ENCODE measurements around the gene CYP2A13.

The CYP2A13 gene

GRCh38 chr19:41144403-41144802, 56.2 kb downstream of the CYP2A13 start:
- TF ChIP-seq TAF1 (IDR thresholded peaks at IDR 0.05; ENCODE audit: low read depth) (no peak), USF1 (IDR thresholded peaks at IDR 0.05) (no peak), EP300 (IDR thresholded peaks at IDR 0.05; ENCODE audit: borderline replicate concordance) (no peak), CEBPB (IDR thresholded peaks at IDR 0.05) (no peak), ZBTB7A (IDR thresholded peaks at IDR 0.05; ENCODE audit: low read depth) (no peak), EGR1 (IDR thresholded peaks at IDR 0.05) (no peak), RAD21 (IDR thresholded peaks at IDR 0.05; ENCODE audit: low read depth) (peak; percentile 93), CREB1 (IDR thresholded peaks at IDR 0.05; ENCODE audit: low read depth) (no peak)

Measured in Ishikawa (cell line).